ENCODE results near the gene MS4A7. TPM values are rescaled to one million over a fixed set of nuclear protein-coding genes. Genes with fewer than 3 reads are reported as not detected.

Gene MS4A7
- total RNA-seq, 1 experiment from 2014 or later, result not detected

Other genes with a start within 250 kb of the MS4A7 start
- not detected in 2 replicates for gene MS4A6A, start 195.4 kb upstream of the MS4A7 start, total RNA-seq (2014; rRNA removed; shearing (Covaris generic))
- not detected in 2 replicates for gene MS4A4E, start 135.4 kb upstream of the MS4A7 start, total RNA-seq (2014; rRNA removed; shearing (Covaris generic))
- not detected in 2 replicates for gene MS4A4A, start 97.9 kb upstream of the MS4A7 start, total RNA-seq (2014; rRNA removed; shearing (Covaris generic))
- not detected in 2 replicates for gene MS4A6E, start 51.3 kb upstream of the MS4A7 start, total RNA-seq (2014; rRNA removed; shearing (Covaris generic))
- gene MS4A14, start 17.9 kb downstream of the MS4A7 start, total RNA-seq (2014; rRNA removed; shearing (Covaris generic)), result not detected in 2 replicates
- gene MS4A5, start 51.0 kb downstream of the MS4A7 start, total RNA-seq (2014; rRNA removed; shearing (Covaris generic)), result not detected in 2 replicates
- not detected in 2 replicates for gene MS4A1, start 77.3 kb downstream of the MS4A7 start, total RNA-seq (2014; rRNA removed; shearing (Covaris generic))
- gene MS4A12, start 114.2 kb downstream of the MS4A7 start, total RNA-seq (2014; rRNA removed; shearing (Covaris generic)), result not detected in 2 replicates
- gene MS4A13, start 136.9 kb downstream of the MS4A7 start, total RNA-seq (2014; rRNA removed; shearing (Covaris generic)), result 2.3 TPM in 1 of 2 replicates, not detected in the other